C1 segment of cervical spinal cord (tissue), 14 donors: ENCODE measurements around the gene AKR1A1.
"Not testable (repeated sequence)": the region's sequence is repeated elsewhere in the genome, so short reads cannot be mapped to it uniquely, and the experiment has no call there.

Experiments
- DNase-seq, 14 donors: peaks; one replicate each; lab custom pipeline; 2025; lab: John Stamatoyannopoulos, UW

Gene AKR1A1

GRCh38 chr1:45550401-45551351 lies at the start of gene AKR1A1:
Gene AKR1A1, plus strand, starts transcription at chr1:45550826. Its CDS starts 10,969 bp downstream, at chr1:45561795.
- peak; percentile 64 to 91 (median 86) for DNase-seq

DNA sequence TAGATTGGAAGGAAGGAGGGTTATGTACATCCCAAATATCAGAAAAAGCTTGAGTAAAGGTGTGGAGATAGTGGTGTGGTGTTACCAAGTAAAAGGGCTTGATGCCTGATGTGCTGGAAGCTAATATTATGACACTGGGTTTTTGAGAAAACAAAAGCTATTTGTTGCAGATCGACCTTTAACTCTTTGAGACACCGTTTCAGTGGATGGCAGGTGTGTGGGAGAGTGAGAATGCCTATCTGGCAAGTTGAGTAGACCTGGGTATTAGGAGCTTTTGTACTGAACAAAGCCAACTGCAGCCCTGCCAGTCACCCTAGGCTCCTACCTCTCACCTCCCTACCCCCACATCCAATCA lies 49.1 kb upstream of the AKR1A1 start:
- peak in 1 of 14 donors; percentile 21 for DNase-seq

- no peak for DNase-seq
Measured at GRCh38 chr1:45503462-45504360, 46.9 kb upstream of the AKR1A1 start.

DNA sequence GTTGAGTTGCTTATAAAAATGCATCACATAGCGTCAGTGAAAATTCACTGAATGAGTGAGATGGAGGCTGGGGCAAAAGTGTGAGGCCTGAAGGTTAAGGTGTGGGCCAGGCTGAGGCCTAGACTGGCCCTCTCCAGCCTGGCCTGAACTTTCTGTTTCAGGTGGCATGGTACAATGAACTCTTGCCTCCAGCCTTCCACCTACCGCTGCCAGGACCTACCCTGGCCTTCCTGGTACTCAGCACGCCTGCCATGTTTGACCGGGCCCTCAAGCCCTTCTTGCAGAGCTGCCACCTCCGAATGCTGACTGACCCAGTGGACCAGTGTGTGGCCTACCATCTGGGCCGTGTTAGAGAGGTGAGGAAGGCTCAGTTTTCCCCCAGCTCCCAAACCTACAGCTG lies 43.4 kb upstream of the AKR1A1 start:
- no peak for DNase-seq

DNA sequence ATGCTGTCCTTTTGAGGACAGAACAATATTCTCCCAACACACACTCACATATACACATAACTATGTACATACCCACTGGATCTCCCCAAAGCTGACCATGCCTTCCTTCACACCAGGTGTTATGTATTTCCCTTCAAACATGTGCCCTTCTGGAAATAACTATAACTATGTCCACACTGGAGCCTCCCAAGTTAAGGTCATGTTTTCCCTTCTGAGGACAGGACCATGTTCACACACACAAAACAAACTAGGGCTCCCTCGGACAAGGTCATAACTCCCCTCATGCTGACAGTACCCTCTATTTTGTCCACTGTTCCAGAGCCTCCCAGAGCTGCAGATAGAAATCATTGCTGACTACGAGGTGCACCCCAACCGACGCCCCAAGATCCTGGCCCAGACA lies 42.7 kb upstream of the AKR1A1 start:
- DNase-seq: no peak

DNA sequence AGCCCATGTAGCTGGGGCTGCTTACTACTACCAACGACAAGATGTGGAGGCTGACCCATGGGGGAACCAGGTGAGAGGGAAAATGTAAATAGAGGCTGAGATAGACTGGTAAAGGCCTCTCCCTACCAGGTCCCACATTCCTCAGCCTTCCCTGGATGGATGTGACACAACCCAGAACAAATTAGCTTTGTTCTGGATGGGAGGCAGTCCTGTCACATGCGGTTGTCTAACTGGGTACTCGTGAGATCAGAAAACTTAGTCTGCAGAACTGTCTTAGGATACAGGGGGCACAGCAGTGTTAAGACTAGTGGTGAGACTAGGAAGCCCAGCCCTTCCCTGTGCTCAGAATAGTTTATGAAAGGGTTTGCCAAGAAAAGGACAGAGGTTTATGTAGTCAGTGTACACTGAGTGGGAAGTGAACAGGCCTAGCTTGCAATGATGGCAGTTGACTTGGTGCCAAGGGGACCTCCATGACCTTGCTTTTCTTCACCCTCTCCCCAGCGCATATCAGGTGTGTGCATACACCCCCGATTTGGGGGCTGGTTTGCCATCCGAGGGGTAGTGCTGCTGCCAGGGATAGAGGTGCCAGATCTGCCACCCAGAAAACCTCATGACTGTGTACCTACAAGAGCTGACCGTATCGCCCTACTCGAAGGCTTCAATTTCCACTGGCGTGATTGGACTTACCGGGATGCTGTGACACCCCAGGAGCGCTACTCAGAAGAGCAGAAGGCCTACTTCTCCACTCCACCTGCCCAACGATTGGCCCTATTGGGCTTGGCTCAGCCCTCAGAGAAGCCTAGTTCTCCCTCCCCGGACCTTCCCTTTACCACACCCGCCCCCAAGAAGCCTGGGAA lies 42.1 kb upstream of the AKR1A1 start:
- no peak for DNase-seq

DNA sequence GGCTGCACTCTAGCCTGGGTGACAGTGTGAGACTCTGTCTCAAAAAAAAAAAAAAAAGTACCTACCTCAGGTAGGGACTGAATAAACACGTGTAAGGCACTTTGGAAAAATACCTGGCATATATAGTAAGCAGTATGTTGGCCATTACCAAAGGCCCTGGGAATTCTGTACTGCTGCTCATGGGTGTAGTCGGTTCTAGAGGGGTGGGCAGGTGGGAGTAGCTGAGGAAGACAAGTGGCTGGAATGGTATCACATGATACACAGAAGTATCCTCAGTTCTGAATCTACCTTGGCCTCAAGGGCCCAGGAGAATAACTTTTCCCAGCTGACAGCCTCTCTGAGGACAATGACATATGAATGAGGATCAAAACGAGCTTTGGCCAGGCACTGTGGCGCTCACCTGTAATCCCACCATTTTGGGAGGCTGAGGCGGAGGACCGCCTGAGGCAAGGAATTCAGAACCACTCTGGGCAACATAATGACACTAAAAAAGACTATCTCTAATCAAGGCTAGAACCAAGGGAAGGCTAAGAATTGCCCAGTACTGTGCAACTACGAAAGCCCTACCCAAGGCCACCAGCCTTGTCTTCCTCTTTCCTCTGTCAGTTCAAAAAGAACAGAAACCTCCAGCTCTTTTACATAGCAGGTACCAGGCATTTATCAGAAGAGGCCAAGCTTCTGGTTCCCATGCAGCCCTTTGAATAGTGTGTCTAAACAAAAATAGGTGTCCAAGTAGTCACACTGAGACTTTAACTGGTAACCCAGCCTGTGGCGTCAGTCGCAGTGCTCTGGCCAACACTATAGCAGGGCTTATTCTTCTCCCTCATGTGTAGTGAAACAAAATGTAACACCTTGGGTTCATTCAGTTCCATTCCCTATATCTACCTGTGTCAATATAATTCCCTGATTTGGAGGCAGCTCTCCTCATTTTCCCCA lies 40.3 kb upstream of the AKR1A1 start:
- no peak for DNase-seq

DNA sequence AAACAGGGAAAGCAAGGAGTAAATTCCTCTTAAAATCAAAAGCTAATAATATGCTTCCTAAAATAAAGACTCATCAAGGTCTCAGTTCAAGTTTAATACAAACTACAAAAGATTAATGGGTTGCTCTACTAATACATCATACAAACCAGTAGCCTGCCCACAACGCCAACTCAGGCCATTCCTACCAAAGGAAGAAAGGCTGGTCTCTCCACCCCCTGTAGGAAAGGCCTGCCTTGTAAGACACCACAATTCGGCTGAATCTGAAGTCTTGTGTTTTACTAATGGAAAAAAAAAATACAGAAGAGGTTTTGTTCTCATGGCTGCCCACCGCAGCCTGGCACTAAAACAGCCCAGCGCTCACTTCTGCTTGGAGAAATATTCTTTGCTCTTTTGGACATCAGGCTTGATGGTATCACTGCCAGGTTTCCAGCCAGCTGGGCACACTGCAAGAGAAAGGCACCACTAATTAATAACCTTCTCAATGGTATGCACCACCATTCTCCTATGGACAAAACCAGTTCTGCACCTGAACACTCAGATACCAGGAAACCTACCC lies 39.6 kb upstream of the AKR1A1 start:
- peak in 6 of 14 donors; percentile 8 to 36 (median 26) for DNase-seq

- DNase-seq: peak in 9 of 14 donors; percentile 13 to 40 (median 26)
Measured at GRCh38 chr1:45512641-45513054, 38.0 kb upstream of the AKR1A1 start.

DNA sequence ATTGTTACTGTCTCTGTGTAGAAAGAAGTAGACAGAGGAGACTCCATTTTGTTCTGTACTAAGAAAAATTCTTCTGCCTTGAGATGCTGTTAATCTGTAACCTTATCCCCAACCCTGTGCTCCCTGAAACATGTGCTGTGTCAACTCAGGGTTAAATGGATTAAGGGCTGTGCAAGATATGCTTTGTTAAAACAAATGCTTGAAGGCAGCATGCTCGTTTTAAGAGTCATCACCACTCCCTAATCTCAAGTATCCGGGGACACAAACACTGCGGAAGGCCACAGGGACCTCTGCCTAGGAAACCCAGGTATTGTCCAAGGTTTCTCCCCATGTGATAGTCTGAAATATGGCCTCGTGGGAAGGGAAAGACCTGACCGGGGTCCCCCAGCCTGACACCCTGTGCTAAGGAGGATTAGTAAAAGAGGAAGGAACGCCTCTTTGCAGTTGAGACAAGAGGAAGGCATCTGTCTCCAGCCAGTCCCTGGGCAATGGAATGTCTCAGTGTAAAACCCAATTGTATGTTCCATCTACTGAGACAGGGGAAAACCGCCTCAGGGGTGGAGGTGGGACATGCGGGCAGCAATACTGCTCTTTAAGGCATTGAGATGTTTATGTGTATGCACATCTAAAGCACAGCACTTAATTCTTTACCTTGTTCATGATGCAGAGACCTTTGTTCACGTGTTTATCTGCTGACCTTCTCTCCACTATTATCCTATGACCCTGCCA lies 36.9 kb upstream of the AKR1A1 start:
- DNase-seq: not testable (repeated sequence)

- DNase-seq: no peak
Measured at GRCh38 chr1:45516036-45516435, 34.6 kb upstream of the AKR1A1 start.

GRCh38 chr1:45516465-45516864 lies 34.2 kb upstream of the AKR1A1 start:
- DNase-seq: no peak

DNA sequence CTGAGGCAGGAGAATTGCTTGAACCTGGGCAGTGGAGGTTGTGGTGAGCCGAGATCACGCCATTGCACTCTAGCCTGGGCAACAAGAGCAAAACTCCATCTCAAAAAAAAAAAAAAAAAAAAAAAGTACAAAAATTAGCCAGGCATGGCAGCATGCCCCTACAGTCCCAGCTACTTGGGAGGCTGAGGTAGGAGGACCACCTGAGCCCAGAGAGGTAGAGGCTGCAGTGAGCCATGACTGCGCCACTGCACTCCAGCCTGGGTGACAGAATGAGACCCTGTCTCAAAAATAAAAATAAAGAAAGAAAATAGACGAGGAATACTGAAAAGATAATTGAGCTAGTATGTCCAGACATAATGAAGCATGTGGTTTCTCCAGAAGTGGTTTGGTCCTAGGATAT lies 32.3 kb upstream of the AKR1A1 start:
- not testable (repeated sequence) for DNase-seq

- DNase-seq: peak in 1 of 14 donors; percentile 83
Measured at GRCh38 chr1:45518910-45519309, 31.7 kb upstream of the AKR1A1 start.

GRCh38 chr1:45519774-45520173 lies 30.9 kb upstream of the AKR1A1 start:
- DNase-seq: not testable (repeated sequence)

DNA sequence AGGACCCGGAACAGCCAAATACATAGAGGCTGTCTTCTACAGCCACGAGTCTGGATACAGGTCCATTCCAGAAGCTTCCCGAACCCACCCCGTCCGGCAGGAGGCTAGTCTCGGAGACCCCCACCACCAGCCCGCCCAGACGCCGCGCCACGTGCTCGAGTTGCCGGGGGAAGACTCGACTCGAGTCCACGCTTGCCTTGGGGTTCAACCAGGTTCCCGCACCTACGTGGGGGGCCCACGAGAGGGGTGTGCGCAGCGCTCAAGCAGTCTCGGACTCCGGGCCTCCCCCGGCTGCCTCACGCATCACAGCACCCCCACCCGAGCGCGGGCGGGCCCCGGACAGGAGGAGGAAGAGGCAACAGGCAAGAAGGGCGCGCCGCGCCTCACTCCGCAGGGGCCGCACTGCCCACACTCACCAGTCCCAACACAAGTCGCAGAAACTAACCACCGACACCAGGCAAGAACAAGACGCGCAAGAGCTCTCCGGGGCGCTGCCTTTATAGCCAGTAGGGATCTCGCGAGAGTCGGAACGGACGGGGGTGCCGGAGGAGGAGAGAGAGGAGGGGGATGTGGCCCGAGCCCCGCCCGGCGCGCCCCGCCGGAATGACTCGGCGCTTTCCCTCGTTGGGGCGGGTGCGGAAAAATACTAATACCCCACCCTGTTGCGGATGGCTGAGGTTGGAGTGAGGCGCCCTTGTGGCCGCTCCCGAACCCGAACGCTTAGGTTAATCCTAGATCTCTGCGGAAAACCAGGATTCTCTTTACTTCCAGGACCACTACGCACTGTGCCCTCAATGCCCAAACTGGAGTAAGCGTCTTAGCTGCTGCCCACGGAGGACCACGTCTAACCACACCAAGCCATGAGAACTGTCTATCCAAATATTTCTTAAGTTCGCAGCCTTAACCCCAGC lies 29.0 kb upstream of the AKR1A1 start, which contains the start of gene PRDX1:
TSS of gene PRDX1 (minus strand) at position 472 of the 911 bp plus-strand sequence. CDS start 2,841 bp downstream, outside the sequence.
- DNase-seq: peak; percentile 66 to 98 (median 94)

DNA sequence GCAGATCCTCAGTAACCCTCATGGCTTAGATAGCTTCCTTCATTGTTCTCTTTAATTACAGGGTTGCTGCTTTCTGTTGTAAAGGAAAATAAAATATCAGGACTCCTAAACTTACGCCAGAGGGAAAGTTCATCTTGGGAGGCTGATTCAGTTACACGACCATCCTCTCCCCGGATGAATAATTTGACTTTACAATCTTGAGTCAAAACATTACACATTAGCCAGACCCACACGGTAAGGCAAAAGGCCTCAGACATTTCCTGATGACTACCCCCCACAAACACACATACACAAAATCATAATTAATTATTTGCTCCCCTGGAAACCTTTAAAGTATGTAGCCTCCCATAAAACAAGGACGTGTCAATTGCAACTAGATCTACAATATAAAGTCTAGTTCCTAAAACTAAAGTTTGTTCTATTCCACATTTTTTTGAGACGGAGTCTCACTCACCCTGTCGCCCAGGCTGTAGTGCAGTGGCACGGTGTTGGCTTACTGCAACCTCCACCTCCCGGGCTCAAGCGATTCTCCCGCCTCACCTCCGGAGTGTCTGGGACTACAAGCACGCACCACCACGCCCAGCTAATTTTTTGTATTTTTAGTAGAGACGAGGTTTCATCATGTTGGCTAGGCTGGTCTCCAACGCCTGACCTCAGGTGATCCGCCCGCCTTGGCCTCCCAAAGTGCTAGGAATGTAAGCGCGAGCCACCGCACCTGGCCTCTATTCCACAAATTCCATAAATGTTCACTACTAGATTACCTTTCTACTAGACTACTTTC lies 28.1 kb upstream of the AKR1A1 start:
- no peak for DNase-seq
